Lower leg skin (tissue), 3 donors: ENCODE measurements around the gene ROR2.

Experiments
- CTCF ChIP-seq, 3 donors: fragments of 450-650 bp; IDR thresholded peaks; one replicate each; pipeline ENCODE4 v1.5.1; 2016; ENCODE audit warnings: antibody characterized with exemption in 3 of 3, mild to moderate bottlenecking in 3 of 3, moderate library complexity in 2 of 3
- POLR2A ChIP-seq, 2 donors: fragments of 450-650 bp; IDR thresholded peaks; one replicate each; pipeline ENCODE4 v1.6.1; 2016 to 2017; ENCODE audit warnings: antibody characterized with exemption in 2 of 2, mild to moderate bottlenecking in 1 of 2, moderate library complexity in 1 of 2

- TF ChIP-seq POLR2A (IDR thresholded peaks at IDR 0.05) (no peak), CTCF (IDR thresholded peaks at IDR 0.05) (no peak)
Measured at GRCh38 chr9:91724609-91725505, 225.2 kb downstream of the ROR2 start.
